GM10248 (cell line): Measurements from ENCODE around the gene GRIA3.
"Not testable (repeated sequence)": the region's sequence is repeated elsewhere in the genome, so short reads cannot be mapped to it uniquely, and the experiment has no call there.

Experiments used
- CTCF ChIA-PET: fragments of 300-600 bp; sonication (Branson Sonifier 250); formaldehyde crosslinking; extraction: SDS; loops from one replicate; lab custom pipeline; 2021; ENCODE audit warnings: antibody characterized with exemption; lab: Yijun Ruan, JAX
- POLR2A ChIA-PET: fragments of 350-650 bp; sonication (Branson Sonifier 250); formaldehyde crosslinking; extraction: SDS; loops from one replicate; lab custom pipeline; 2020; ENCODE audit warnings: antibody characterized with exemption; lab: Yijun Ruan, JAX
- DNase-seq: peaks from one replicate; pipeline ENCODE4 v3.0.0; 2012; ENCODE audit errors: extremely low spot score
- TF ChIP-seq, protein P1 (sequence below): IDR thresholded peaks from 2 replicates; pipeline ENCODE4 v1.5.1; 2012; ENCODE audit warnings: mild to moderate bottlenecking, low read depth; ENCODE audit errors: extremely low read depth, missing control alignments, control extremely low read depth

The GRIA3 gene

DNA sequence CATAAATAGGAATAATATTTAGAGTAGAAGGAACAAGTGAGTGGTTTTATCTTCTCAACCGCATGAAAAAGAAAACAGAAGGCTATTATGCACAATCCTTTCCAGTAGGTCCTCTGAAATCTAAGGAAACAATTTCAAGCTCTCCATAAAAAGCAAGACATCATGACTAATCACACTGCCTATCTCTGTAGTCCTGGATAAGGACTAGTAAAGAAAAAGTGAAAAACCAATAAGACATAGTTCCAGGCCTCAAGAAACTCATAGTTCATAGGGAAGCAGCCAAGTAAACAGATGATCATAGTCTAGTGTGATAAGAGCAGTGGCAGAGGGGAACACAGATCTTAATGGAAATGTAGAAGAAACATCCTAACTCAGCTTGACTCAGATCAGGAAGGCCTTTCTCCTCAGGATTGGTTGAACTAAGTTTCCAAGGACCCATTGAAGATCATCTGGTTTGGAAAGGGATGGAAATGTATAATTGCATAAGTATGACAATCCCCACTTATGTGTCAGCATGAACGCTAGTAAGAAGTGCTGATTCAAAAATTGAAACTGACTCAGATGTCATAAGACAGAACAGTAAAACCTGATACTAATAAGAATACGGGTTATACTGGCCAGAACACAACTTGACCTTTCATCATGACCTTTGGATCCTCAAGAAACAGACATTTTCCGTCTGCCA lies 155.3 kb downstream of the GRIA3 start:
- POLR2A ChIA-PET, result no interaction called here
- no peak for DNase-seq
- CTCF ChIA-PET, result no interaction called here
- TF ChIP-seq, protein P1, sequence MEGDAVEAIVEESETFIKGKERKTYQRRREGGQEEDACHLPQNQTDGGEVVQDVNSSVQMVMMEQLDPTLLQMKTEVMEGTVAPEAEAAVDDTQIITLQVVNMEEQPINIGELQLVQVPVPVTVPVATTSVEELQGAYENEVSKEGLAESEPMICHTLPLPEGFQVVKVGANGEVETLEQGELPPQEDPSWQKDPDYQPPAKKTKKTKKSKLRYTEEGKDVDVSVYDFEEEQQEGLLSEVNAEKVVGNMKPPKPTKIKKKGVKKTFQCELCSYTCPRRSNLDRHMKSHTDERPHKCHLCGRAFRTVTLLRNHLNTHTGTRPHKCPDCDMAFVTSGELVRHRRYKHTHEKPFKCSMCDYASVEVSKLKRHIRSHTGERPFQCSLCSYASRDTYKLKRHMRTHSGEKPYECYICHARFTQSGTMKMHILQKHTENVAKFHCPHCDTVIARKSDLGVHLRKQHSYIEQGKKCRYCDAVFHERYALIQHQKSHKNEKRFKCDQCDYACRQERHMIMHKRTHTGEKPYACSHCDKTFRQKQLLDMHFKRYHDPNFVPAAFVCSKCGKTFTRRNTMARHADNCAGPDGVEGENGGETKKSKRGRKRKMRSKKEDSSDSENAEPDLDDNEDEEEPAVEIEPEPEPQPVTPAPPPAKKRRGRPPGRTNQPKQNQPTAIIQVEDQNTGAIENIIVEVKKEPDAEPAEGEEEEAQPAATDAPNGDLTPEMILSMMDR, result no peak

GRCh38 chrX:123340696-123341095 lies 156.6 kb downstream of the GRIA3 start:
- CTCF ChIA-PET, result interaction anchor here (1.5 kb wide), 1 partner anchor 10 kb away, joined by 7 read pairs; no protein-coding TSS in a partner anchor
- TF ChIP-seq, protein P1, result no peak
- no peak for DNase-seq
- POLR2A ChIA-PET, result no interaction called here

DNA sequence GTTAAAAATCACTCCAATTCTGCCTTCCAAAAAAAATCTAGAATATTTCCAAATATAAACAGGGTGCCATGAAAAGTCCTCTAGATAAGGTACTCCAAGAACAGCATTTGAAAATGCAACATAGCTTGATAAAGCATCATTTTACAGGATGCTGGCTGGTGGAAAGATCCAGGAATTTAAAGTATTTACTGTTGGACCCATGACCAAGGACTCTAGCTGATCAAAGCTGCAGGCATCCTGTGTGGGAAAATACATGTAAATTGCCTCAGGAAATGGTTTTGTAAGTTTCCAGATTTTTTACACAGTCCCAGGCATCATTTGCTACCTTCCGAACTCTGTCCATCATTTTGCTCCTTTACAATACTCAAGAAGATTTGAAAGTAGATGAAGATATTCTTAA lies 164.4 kb downstream of the GRIA3 start:
- no peak for DNase-seq
- ChIA-PET CTCF (no interaction called here), POLR2A (no interaction called here)
- TF ChIP-seq, protein P1, result no peak

DNA sequence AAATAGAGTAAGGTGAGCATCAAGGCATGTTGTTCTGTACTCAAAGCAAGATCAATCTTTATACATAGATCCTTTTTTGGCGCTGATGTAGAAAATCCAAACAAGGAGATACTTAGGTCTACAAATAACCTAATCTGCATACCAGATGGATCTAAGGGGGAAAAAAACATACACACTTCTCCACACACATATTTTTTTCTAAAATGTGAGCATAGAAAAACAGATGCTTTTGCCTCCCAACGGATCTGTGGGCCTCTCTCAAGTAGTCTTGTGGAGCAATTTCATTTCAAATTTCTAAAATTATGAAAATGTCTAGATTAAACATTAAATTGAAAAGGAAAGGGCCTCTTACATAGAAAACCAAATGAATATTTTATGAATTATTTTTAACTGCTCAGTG lies 166.1 kb downstream of the GRIA3 start:
- TF ChIP-seq, protein P1, result no peak
- no peak for DNase-seq
- CTCF ChIA-PET, result interaction anchor here (0.9 to 2.5 kb wide), 3 partner anchors 9 to 72 kb away, joined by 3 to 7 read pairs (median 3); no protein-coding TSS in a partner anchor
- POLR2A ChIA-PET, result no interaction called here

- ChIA-PET POLR2A (no interaction called here), CTCF (interaction anchor here (1.0 to 1.5 kb wide), 3 partner anchors 22 to 66 kb away, joined by 3 read pairs; no protein-coding TSS in a partner anchor)
- TF ChIP-seq, protein P1, result no peak
- DNase-seq, result peak; percentile 28
Measured at GRCh38 chrX:123357941-123358340, 173.9 kb downstream of the GRIA3 start.

DNA sequence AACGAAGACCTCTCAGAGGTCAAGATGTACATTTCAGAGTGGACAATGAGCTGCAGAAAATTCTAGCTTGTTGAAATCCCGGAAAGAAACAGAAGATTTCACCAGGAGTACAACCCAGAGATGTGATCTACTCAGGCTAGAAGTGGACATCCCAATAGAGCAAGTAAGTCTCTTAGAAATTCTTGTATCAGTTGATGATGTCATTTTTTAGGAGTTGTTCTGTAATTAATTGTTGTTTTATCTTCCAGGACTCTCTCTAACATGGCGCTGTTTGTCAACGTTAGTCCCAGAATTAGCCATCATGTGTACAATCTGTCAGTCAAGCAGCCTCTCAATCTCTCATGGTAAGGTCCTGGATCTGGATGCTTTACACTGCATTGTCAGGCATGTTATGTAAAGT lies 174.4 kb downstream of the GRIA3 start:
- TF ChIP-seq, protein P1, result no peak
- POLR2A ChIA-PET, result no interaction called here
- no peak for DNase-seq
- CTCF ChIA-PET, result interaction anchor here (1.0 to 1.4 kb wide), 2 partner anchors 58 to 65 kb away, joined by 3 read pairs; no protein-coding TSS in a partner anchor

GRCh38 chrX:123361371-123361770 lies 177.3 kb downstream of the GRIA3 start:
- ChIA-PET POLR2A (no interaction called here), CTCF (interaction anchor here (1.3 to 1.5 kb wide), 2 partner anchors 11 to 38 kb away, joined by 3 read pairs; no protein-coding TSS in a partner anchor)
- TF ChIP-seq, protein P1, result no peak
- no peak for DNase-seq

- DNase-seq, POLR2A ChIA-PET, CTCF ChIA-PET: not testable (repeated sequence)
Measured at GRCh38 chrX:123386196-123386595, 202.1 kb downstream of the GRIA3 start.
